Measurements from ENCODE around the gene NPR3.

- TF ChIP-seq EZH2 (IDR thresholded peaks at IDR 0.05) (no peak), POLR2AphosphoS5 (IDR thresholded peaks at IDR 0.05; ENCODE audit: borderline replicate concordance, low read depth, low read length) (no peak)
Measured at GRCh38 chr5:32773944-32774343, 62.8 kb downstream of the NPR3 start.

Measured in SK-N-MC (cell line).